ENCODE data around the gene TREML4.

Gene TREML4

GRCh38 chr6:41257369-41258195 lies 29.4 kb downstream of the TREML4 start:
- ChIA-PET POLR2A (no interaction called here), CTCF (interaction anchor here (1.1 to 2.3 kb wide), 4 partner anchors 12 to 81 kb away, joined by 3 to 6 read pairs (median 4); no protein-coding TSS in a partner anchor)
- no peak for TF ChIP-seq CTCF (IDR thresholded peaks at IDR 0.05; ENCODE audit: control extremely low read depth, extremely low read depth, low read depth, missing control alignments)
- DNase-seq (ENCODE audit: extremely low spot score) = no peak

GRCh38 chr6:41258196-41258493 lies 30.0 kb downstream of the TREML4 start:
- no peak for DNase-seq (ENCODE audit: extremely low spot score)
- ChIA-PET POLR2A (no interaction called here), CTCF (interaction anchor here (1.1 to 2.3 kb wide), 3 partner anchors 11 to 21 kb away, joined by 3 to 6 read pairs (median 6); no protein-coding TSS in a partner anchor)
- no peak for TF ChIP-seq CTCF (IDR thresholded peaks at IDR 0.05; ENCODE audit: control extremely low read depth, extremely low read depth, low read depth, missing control alignments)

GRCh38 chr6:41262401-41262800 lies 34.3 kb downstream of the TREML4 start:
- ChIA-PET POLR2A (no interaction called here), CTCF (no interaction called here)
- no peak for TF ChIP-seq CTCF (IDR thresholded peaks at IDR 0.05; ENCODE audit: control extremely low read depth, extremely low read depth, low read depth, missing control alignments)
- DNase-seq (ENCODE audit: extremely low spot score) = no peak

- TF ChIP-seq CTCF (IDR thresholded peaks at IDR 0.05; ENCODE audit: control extremely low read depth, extremely low read depth, low read depth, missing control alignments) = no peak
- ChIA-PET CTCF (no interaction called here), POLR2A (no interaction called here)
- DNase-seq (ENCODE audit: extremely low spot score) = no peak
Measured at GRCh38 chr6:41263267-41263666, 35.1 kb downstream of the TREML4 start.

GRCh38 chr6:41266541-41266940 lies 38.4 kb downstream of the TREML4 start:
- CTCF ChIA-PET = interaction anchor here (1.4 kb wide), 1 partner anchor 12 kb away, joined by 4 read pairs; no protein-coding TSS in a partner anchor
- POLR2A ChIA-PET = no interaction called here
- no peak for DNase-seq (ENCODE audit: extremely low spot score)
- no peak for TF ChIP-seq CTCF (IDR thresholded peaks at IDR 0.05; ENCODE audit: control extremely low read depth, extremely low read depth, low read depth, missing control alignments)

GRCh38 chr6:41268478-41268877 lies 40.3 kb downstream of the TREML4 start:
- no peak for TF ChIP-seq CTCF (IDR thresholded peaks at IDR 0.05; ENCODE audit: control extremely low read depth, extremely low read depth, low read depth, missing control alignments)
- POLR2A ChIA-PET = no interaction called here
- DNase-seq (ENCODE audit: extremely low spot score) = no peak
- CTCF ChIA-PET = interaction anchor here (1.0 to 1.8 kb wide), 3 partner anchors 9 to 10 kb away, joined by 3 to 6 read pairs (median 4); no protein-coding TSS in a partner anchor

Data from GM10248 (cell line).